ENCODE data around the gene ALS2CL.

Gene ALS2CL

GRCh38 chr3:46664188-46664970, 29.1 kb downstream of the ALS2CL start:
- no peak for DNase-seq (ENCODE audit: low read depth)

- no peak for DNase-seq (ENCODE audit: low read depth)
These were observed 29.8 kb downstream of the ALS2CL start for GRCh38 chr3:46663591-46664135.

GRCh38 chr3:46662771-46663551, 30.5 kb downstream of the ALS2CL start:
- DNase-seq (ENCODE audit: low read depth): no peak

GRCh38 chr3:46661776-46662766, 31.4 kb downstream of the ALS2CL start:
- DNase-seq (ENCODE audit: low read depth): no peak

- DNase-seq (ENCODE audit: low read depth): no peak
These were observed 32.6 kb downstream of the ALS2CL start for GRCh38 chr3:46660543-46661523.

- DNase-seq (ENCODE audit: low read depth): no peak
These were observed 33.5 kb downstream of the ALS2CL start for GRCh38 chr3:46660003-46660402.

- DNase-seq (ENCODE audit: low read depth): no peak
These were observed 34.2 kb downstream of the ALS2CL start for GRCh38 chr3:46659285-46659684.

- no peak for DNase-seq (ENCODE audit: low read depth)
These were observed 36.5 kb downstream of the ALS2CL start for GRCh38 chr3:46656778-46657556.

- DNase-seq (ENCODE audit: low read depth): no peak
These were observed 38.2 kb downstream of the ALS2CL start for GRCh38 chr3:46655271-46655670.

GRCh38 chr3:46651084-46651483, 42.4 kb downstream of the ALS2CL start:
- DNase-seq (ENCODE audit: low read depth): no peak

- no peak for DNase-seq (ENCODE audit: low read depth)
These were observed 44.0 kb downstream of the ALS2CL start for GRCh38 chr3:46649436-46649835.

- no peak for DNase-seq (ENCODE audit: low read depth)
These were observed 45.4 kb downstream of the ALS2CL start for GRCh38 chr3:46648096-46648495.

- DNase-seq (ENCODE audit: low read depth): no peak
These were observed 46.8 kb downstream of the ALS2CL start for GRCh38 chr3:46646700-46647099.

- no peak for DNase-seq (ENCODE audit: low read depth)
These were observed 49.8 kb downstream of the ALS2CL start for GRCh38 chr3:46643701-46644100.

- DNase-seq (ENCODE audit: low read depth): no peak
These were observed 50.5 kb downstream of the ALS2CL start for GRCh38 chr3:46642971-46643370.

- no peak for DNase-seq (ENCODE audit: low read depth)
These were observed 52.6 kb downstream of the ALS2CL start for GRCh38 chr3:46640927-46641326.

GRCh38 chr3:46639221-46639620, 54.3 kb downstream of the ALS2CL start:
- DNase-seq (ENCODE audit: low read depth): no peak

- no peak for DNase-seq (ENCODE audit: low read depth)
These were observed 58.6 kb downstream of the ALS2CL start for GRCh38 chr3:46634856-46635255.

GRCh38 chr3:46632792-46633191, 60.7 kb downstream of the ALS2CL start:
- DNase-seq (ENCODE audit: low read depth): no peak

Measured in fibroblast of the conjunctiva (primary cell).